Measurements from ENCODE around the gene GLRX3.

GLRX3 gene

DNA sequence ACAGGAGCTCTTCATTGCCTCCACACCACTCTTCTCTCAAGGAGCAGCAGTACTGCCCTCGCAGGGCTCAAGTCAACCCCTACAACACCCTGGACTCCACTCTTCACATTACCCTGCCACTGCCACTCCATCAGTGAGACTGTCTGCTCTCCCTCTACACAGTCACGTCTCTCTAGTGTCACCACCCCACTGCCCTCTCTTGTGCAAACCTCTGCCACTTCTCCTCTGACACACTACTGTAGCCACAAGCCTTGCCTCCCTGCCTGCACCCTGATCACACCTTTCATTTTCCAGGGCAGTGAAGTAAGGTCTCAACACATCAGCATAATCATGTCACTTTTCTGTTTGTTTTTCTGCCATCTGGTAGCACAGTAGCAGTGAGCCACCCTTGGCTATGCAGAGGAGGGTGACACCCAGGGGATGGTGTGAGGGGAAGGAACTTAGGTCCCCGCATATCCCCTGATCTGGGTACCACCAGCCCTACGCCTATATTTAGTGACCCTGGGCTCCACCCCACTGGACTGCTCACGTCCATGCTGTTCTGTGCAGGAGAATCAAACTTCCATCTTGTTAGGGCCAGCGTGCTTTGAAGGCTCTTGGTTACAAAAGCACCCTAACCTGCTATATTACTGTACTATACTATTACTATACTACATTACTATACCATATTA, 27.1 kb upstream of the GLRX3 start:
- H3K4me3 ChIP-seq (ENCODE audit: low read depth, low read length), result no peak overlapping the region
- no peak overlapping the region for H3K27ac ChIP-seq (ENCODE audit: extremely low read depth, low read depth, low read length)
- H3K36me3 ChIP-seq (ENCODE audit: control insufficient read depth in 2 of 2, insufficient read depth in 1 of 2, low read length in 2 of 2), result peaks cover 0 to under 1% of the 10 kb centered on the region in 2 experiments; a peak in 2 of 3 replicates
- H3K9me3 ChIP-seq (ENCODE audit: control insufficient read depth, insufficient read depth, low read depth, low read length), result no peaks in the 10 kb centered on the region
- TF ChIP-seq OSR2 (tag by site-specific recombination; IDR thresholded peaks at IDR 0.05) (peak; percentile 21), ZNF548 (tag by site-specific recombination; IDR thresholded peaks at IDR 0.05) (no peak)
- ChIA-PET CTCF (interaction anchor here (0.5 to 1.7 kb wide), 20 partner anchors 8 to 573 kb away, joined by 3 to 14 read pairs (median 4); no protein-coding TSS in a partner anchor), POLR2A (interaction anchor here (0.5 to 3.1 kb wide), 7 partner anchors 8 to 90 kb away, joined by 3 to 127 read pairs (median 6); partner anchors contain the start of gene GLRX3)
- H3K4me1 ChIP-seq (ENCODE audit: control insufficient read depth, insufficient read depth, low read length), result no peaks in the 10 kb centered on the region

DNA sequence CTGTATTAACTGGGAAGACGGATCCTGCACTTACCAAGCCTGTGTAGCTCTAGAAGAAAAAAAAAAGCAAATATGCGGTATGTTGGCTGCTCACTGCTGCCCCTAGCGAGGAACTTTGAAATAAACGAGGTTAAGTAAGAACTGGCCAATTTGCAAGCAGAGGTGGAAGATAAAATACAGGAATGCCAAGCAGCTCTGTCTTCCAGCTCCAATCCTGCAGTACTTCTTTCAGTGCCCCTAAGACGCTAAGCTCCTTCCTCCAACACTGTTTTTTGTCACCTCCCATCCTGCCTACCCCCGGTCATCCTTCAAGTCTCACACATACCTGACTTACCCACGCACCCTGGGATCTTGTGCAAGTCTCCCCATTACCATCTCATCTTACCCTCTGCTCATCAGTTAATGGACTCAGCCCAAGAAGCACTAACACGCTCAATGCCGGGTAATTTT, 26.4 kb upstream of the GLRX3 start:
- ChIA-PET POLR2A (interaction anchor here (0.5 to 3.1 kb wide), 13 partner anchors 9 to 117 kb away, joined by 3 to 127 read pairs (median 5); partner anchors contain the start of gene GLRX3), CTCF (interaction anchor here (0.5 to 2.2 kb wide), 28 partner anchors 9 to 900 kb away, joined by 3 to 14 read pairs (median 4); partner anchors contain the start of gene GLRX3)
- H3K27ac ChIP-seq (ENCODE audit: extremely low read depth, low read depth, low read length), result peak overlapping the region; percentile 94
- H3K36me3 ChIP-seq (ENCODE audit: control insufficient read depth in 2 of 2, insufficient read depth in 1 of 2, low read length in 2 of 2), result peaks cover 0 to under 1% of the 10 kb centered on the region in 2 experiments; a peak in 1 of 3 replicates
- no peaks in the 10 kb centered on the region for H3K4me1 ChIP-seq (ENCODE audit: control insufficient read depth, insufficient read depth, low read length)
- no peaks in the 10 kb centered on the region for H3K9me3 ChIP-seq (ENCODE audit: control insufficient read depth, insufficient read depth, low read depth, low read length)
- peak overlapping the region; percentile 72 for H3K4me3 ChIP-seq (ENCODE audit: low read depth, low read length)
- no peak for TF ChIP-seq ZSCAN16 (tag by site-specific recombination; IDR thresholded peaks at IDR 0.05)
- TF ChIP-seq, protein P1, sequence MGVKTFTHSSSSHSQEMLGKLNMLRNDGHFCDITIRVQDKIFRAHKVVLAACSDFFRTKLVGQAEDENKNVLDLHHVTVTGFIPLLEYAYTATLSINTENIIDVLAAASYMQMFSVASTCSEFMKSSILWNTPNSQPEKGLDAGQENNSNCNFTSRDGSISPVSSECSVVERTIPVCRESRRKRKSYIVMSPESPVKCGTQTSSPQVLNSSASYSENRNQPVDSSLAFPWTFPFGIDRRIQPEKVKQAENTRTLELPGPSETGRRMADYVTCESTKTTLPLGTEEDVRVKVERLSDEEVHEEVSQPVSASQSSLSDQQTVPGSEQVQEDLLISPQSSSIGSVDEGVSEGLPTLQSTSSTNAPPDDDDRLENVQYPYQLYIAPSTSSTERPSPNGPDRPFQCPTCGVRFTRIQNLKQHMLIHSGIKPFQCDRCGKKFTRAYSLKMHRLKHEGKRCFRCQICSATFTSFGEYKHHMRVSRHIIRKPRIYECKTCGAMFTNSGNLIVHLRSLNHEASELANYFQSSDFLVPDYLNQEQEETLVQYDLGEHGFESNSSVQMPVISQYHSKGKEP (tag by site-specific recombination; IDR thresholded peaks at IDR 0.05), result no peak
- TF ChIP-seq SETDB1 (IDR thresholded peaks at IDR 0.05; ENCODE audit: insufficient read length, low read length), result peak; percentile 3
- TF ChIP-seq ZNF76 (tag by site-specific recombination; IDR thresholded peaks at IDR 0.05; ENCODE audit: borderline replicate concordance, low read depth), result no peak
- TF ChIP-seq ZNF341 (tag by site-specific recombination; IDR thresholded peaks at IDR 0.05; ENCODE audit: low read depth), result no peak
- TF ChIP-seq ZNF501 (tag by site-specific recombination; IDR thresholded peaks at IDR 0.05), result 0 out of 2 replicates have a peak, but pooled peaks have one; percentile 14
- TF ChIP-seq ZBTB8A (tag by site-specific recombination; IDR thresholded peaks at IDR 0.05), result no peak
- peak; percentile 70 for TF ChIP-seq ZFHX2 (tag by site-specific recombination; conservative IDR thresholded peaks at IDR 0.05)
- no peak for TF ChIP-seq ZNF560 (tag by site-specific recombination; IDR thresholded peaks at IDR 0.05; ENCODE audit: borderline replicate concordance)
- TF ChIP-seq, protein P2, sequence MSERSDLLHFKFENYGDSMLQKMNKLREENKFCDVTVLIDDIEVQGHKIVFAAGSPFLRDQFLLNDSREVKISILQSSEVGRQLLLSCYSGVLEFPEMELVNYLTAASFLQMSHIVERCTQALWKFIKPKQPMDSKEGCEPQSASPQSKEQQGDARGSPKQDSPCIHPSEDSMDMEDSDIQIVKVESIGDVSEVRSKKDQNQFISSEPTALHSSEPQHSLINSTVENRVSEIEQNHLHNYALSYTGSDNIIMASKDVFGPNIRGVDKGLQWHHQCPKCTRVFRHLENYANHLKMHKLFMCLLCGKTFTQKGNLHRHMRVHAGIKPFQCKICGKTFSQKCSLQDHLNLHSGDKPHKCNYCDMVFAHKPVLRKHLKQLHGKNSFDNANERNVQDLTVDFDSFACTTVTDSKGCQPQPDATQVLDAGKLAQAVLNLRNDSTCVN (tag by site-specific recombination; optimal IDR thresholded peaks at IDR 0.05), result no peak
- peak; percentile 60; the same call in 1 of the 2 replicates for TF ChIP-seq TRIM28 (IDR thresholded peaks at IDR 0.05; ENCODE audit: borderline replicate concordance, low read length)
- TF ChIP-seq ZNF366 (tag by site-specific recombination; conservative IDR thresholded peaks at IDR 0.05), result peak; percentile 52; the same call in 1 of the 2 replicates
- TF ChIP-seq ZFP69B (tag by site-specific recombination; IDR thresholded peaks at IDR 0.05), result no peak
- peak; percentile 66 for TF ChIP-seq EGR2 (tag by site-specific recombination; IDR thresholded peaks at IDR 0.05; ENCODE audit: low read depth)
- TF ChIP-seq, protein P3, sequence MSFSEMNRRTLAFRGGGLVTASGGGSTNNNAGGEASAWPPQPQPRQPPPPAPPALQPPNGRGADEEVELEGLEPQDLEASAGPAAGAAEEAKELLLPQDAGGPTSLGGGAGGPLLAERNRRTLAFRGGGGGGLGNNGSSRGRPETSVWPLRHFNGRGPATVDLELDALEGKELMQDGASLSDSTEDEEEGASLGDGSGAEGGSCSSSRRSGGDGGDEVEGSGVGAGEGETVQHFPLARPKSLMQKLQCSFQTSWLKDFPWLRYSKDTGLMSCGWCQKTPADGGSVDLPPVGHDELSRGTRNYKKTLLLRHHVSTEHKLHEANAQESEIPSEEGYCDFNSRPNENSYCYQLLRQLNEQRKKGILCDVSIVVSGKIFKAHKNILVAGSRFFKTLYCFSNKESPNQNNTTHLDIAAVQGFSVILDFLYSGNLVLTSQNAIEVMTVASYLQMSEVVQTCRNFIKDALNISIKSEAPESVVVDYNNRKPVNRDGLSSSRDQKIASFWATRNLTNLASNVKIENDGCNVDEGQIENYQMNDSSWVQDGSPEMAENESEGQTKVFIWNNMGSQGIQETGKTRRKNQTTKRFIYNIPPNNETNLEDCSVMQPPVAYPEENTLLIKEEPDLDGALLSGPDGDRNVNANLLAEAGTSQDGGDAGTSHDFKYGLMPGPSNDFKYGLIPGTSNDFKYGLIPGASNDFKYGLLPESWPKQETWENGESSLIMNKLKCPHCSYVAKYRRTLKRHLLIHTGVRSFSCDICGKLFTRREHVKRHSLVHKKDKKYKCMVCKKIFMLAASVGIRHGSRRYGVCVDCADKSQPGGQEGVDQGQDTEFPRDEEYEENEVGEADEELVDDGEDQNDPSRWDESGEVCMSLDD (tag by site-specific recombination; IDR thresholded peaks at IDR 0.05), result no peak; the same call in 1 of the 2 replicates
- TF ChIP-seq, protein P4, sequence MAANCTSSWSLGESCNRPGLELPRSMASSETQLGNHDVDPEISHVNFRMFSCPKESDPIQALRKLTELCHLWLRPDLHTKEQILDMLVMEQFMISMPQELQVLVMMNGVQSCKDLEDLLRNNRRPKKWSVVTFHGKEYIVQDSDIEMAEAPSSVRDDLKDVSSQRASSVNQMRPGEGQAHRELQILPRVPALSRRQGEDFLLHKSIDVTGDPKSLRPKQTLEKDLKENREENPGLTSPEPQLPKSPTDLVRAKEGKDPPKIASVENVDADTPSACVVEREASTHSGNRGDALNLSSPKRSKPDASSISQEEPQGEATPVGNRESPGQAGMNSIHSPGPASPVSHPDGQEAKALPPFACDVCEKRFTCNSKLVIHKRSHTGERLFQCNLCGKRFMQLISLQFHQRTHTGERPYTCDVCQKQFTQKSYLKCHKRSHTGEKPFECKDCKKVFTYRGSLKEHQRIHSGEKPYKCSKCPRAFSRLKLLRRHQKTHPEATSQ (tag by site-specific recombination; IDR thresholded peaks at IDR 0.05), result no peak
- TF ChIP-seq ZNF214 (tag by site-specific recombination; IDR thresholded peaks at IDR 0.05; ENCODE audit: borderline replicate concordance), result no peak
- TF ChIP-seq ZNF660 (tag by site-specific recombination; IDR thresholded peaks at IDR 0.05), result peak; percentile 30; the same call in 1 of the 2 replicates
- TF ChIP-seq, protein P5, sequence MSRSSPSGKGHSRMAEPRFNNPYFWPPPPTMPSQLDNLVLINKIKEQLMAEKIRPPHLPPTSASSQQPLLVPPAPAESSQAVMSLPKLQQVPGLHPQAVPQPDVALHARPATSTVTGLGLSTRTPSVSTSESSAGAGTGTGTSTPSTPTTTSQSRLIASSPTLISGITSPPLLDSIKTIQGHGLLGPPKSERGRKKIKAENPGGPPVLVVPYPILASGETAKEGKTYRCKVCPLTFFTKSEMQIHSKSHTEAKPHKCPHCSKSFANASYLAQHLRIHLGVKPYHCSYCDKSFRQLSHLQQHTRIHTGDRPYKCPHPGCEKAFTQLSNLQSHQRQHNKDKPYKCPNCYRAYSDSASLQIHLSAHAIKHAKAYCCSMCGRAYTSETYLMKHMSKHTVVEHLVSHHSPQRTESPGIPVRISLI (tag by site-specific recombination; IDR thresholded peaks at IDR 0.05), result peak; percentile 90
- TF ChIP-seq, protein P6, sequence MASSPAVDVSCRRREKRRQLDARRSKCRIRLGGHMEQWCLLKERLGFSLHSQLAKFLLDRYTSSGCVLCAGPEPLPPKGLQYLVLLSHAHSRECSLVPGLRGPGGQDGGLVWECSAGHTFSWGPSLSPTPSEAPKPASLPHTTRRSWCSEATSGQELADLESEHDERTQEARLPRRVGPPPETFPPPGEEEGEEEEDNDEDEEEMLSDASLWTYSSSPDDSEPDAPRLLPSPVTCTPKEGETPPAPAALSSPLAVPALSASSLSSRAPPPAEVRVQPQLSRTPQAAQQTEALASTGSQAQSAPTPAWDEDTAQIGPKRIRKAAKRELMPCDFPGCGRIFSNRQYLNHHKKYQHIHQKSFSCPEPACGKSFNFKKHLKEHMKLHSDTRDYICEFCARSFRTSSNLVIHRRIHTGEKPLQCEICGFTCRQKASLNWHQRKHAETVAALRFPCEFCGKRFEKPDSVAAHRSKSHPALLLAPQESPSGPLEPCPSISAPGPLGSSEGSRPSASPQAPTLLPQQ (tag by site-specific recombination; IDR thresholded peaks at IDR 0.05), result 0 out of 2 replicates have a peak, but pooled peaks have one; percentile 8
